ENCODE data around the gene DSE. TPM values are rescaled to one million over a fixed set of nuclear protein-coding genes. Genes with fewer than 3 reads are reported as not detected.
"Not testable (repeated sequence)": the region's sequence is repeated elsewhere in the genome, so short reads cannot be mapped to it uniquely, and the experiment has no call there.

Gene DSE
- 31.4 TPM for polyA plus RNA-seq (ENCODE audit: insufficient read length)

DNA sequence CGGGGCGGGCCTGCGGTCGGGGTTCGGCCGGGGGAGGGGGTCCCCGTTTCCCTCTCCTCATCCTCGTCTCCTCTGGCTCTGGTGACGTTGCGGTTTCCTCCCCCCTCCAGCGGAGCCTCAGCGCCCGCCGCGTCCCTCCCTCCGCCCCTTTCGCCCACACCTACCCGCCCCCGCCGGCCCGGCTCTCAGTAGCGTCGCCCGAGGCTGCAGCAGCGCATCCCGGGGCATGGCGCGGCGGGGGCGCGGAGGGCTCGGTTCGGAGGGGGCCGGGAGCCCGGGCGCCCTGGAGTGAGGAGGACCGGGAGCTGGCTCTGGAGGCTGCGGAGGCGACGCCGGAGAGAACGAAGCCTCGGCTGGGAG, at the start of gene DSE:
Gene DSE (plus strand): TSS at position 188 of the 360 bp plus-strand sequence. CDS start 28,304 bp downstream, outside the sequence.
- DNase-seq (ENCODE audit: low read depth), result peak; percentile 59

DNA sequence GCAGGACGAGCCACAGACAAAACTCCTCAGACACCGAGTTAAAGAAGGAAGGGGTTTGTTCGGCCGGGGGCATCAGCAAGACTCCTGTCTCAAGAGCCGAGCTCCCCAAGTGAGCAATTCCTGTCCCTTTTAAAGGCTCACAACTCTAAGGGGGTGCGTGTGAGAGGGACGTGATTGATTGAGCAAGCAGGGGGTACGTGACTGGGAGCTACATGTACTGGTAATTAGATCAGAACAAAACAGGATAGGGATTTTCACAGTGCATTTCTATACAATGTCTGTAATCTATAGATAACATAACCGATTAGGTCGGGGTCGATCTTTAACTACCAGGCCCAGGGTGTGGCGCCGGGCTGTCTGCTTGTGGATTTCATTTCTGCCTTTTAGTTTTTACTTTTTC, 48.8 kb upstream of the DSE start:
- not testable (repeated sequence) for DNase-seq (ENCODE audit: low read depth)

DNA sequence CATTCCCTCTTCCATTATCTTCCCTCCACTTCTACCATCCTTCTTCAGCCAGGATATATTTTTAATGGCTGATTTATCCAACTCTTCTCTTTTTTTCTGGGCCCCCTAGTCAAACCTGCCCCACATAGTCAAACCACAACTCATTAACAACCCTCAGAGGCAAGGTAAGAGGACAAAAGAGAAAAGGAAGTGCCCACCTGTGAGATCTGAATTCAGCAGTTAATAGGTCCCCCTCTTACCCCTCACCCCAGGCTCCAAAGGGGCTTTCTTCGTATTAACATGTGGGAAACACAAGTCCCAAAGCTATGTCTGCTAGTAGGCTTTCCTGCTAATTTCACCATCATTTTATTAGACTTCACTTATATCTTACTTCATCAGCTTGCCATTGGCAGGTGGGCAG, 46.9 kb upstream of the DSE start:
- no peak for DNase-seq (ENCODE audit: low read depth)

DNA sequence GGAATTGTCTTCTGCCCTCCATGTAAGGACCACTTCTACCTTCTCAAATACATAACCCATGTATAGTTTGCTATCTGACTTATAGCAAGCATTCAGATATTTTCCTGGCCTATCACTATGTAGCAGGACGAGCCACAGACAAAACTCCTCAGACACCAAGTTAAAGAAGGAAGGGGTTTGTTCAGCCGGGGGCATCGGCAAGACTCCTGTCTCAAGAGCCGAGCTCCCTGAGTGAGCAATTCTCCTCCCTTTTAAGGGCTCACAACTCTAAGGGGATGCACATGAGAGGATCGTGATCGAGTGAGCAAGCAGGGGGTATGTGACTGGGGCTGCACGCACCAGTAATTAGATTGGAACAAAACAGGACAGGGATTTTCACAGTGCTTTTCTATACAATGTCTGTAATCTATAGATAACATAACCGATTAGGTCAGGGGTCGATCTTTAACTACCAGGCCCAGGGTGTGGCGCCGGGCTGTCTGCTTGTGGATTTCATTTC, 45.1 kb upstream of the DSE start:
- DNase-seq (ENCODE audit: low read depth), result not testable (repeated sequence)

DNA sequence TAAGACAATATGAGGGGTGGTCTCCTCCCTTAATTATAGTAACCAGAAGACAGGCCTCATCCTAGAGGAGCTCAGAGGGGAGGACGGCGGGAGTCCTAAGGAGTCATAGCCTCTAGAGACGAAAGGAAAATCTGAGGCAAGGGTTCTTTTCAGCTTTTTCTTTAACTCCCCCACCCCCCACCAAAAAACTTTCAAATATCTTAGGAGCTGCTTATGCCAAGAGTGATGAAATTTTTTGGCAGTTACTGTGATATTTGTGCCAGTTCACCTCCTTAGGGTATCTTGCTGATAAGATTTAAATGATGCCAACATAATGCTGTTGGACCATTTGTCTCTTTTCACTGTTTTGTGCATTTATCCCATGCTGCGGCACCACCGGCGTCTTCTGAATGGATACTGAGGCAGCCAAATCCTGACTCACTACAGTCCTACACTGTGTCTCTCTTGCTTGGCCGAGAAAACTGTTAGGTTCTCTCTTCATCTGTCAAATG, 44.5 kb upstream of the DSE start:
- DNase-seq (ENCODE audit: low read depth), result no peak

DNA sequence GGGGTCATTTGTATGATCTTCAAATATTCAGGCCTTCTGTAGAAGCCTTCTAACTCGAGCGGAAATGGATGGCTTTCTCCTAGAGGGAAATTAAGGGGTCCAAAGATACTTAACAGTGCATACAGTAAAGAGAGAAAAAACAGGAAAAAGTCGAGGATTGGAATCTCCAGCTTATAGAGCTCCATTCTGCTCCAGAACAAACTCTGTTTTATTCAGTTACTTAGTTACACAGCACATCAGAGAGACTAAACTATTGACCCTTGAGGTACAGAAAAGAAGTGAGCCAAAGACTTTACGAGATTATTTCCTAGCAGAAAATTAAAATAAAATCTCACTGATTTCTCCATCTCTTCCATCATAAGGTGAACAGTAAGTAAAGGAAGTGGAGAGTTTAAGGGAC, 43.8 kb upstream of the DSE start:
- no peak for DNase-seq (ENCODE audit: low read depth)

DNA sequence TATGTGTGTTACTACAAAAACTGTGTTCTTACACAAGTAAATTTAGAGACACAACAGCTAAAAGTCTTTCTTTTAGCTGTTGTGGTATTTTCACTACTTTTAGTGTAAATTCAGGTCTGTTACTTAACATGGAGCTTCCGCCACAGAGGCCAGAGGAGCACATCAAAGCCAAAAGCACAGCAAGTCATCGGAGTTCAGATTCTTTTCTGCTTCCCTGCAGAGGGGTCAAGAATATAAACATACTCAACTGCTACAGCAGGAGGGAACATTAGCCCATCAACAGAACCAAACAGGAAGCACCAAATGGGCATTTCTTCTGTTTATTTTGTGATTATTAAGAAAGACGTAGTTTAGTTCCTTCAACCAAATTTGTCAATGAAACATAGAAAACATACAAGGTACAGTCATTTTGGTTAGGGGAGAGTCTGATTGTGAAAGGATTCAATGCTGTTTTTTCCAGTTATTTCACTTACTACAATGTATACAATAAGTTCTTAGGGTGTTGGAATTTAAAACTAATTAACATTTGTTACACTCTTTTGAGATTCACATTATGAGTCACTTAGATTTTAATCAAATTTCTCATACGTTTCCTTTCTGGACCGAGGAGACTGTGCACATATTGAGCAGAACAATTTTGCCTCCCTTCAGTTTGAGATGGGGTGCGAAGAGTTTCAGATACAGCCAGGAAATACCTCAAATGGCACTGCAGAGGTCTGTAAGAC, 42.8 kb upstream of the DSE start:
- DNase-seq (ENCODE audit: low read depth), result no peak

DNA sequence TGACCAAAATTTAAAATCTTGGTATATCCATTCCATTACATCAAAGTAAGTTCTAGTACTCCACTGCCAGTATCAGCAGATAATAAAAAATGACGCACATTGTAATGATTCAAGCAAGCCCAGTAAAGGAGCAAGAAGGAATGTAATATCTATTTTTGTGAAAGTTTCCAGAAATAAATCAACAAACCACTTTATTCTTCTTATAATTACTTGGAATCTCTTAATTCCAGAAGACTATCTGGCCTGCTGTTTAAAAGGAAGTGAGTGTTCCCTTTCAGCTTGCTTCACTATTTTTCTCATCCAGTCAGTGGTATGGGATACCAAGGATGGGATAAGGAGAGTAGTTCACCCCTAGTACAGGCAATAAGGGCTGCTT, 42.2 kb upstream of the DSE start:
- no peak for DNase-seq (ENCODE audit: low read depth)

DNA sequence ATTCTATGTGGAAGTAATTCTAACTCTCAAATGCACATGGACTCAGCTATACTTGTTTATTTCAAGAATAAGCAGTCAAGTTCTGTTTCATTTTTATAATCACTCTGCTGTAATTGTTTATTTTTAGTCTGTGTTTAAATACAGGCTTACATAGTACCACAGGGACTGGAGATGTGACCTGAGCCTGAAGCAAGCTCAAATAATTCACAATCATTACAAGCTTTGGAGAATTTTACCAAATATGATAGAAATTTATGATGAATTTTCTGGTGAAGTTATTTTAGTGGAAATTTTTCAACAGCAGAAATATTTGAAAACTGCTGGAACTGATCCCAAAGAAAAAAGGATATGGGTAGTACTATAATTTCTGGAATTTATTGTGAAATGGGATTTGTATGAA, 41.6 kb upstream of the DSE start:
- DNase-seq (ENCODE audit: low read depth), result no peak

DNA sequence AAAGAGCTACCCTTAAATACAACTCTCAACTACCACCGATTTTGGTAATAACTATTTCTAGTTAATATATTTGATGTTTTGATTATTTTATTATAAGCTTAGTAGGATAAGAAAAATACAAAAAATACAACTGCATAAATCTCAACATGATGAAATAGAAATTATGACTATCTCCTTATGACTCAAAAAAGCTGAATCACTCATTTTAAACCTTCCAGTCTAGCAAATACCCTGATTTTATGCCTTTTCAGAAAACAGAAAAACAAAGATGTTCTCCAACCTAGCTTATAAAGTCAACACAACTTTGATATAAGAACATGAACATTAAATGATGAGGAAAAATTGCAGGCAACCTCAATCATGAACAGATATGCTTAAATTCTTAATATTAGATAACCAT, 40.2 kb upstream of the DSE start:
- DNase-seq (ENCODE audit: low read depth), result no peak

DNA sequence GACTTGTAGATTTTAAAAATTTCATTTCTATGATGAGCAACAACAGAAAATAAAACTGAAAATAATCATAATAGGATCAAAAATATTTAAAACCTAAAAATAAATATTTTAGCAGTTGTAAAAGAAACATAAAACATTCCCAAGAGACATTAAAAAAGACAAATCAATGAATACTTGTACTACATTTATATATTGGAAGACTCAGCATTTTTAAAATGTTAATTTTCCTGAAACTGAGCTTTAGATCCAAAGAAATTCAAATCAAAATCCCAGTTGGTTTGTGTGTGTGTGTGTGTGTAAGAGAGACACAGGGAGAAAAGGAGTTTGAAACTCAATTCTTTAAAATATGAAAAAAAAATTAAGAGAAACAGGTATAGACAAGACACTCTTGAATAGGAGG, 38.7 kb upstream of the DSE start:
- DNase-seq (ENCODE audit: low read depth), result no peak

DNA sequence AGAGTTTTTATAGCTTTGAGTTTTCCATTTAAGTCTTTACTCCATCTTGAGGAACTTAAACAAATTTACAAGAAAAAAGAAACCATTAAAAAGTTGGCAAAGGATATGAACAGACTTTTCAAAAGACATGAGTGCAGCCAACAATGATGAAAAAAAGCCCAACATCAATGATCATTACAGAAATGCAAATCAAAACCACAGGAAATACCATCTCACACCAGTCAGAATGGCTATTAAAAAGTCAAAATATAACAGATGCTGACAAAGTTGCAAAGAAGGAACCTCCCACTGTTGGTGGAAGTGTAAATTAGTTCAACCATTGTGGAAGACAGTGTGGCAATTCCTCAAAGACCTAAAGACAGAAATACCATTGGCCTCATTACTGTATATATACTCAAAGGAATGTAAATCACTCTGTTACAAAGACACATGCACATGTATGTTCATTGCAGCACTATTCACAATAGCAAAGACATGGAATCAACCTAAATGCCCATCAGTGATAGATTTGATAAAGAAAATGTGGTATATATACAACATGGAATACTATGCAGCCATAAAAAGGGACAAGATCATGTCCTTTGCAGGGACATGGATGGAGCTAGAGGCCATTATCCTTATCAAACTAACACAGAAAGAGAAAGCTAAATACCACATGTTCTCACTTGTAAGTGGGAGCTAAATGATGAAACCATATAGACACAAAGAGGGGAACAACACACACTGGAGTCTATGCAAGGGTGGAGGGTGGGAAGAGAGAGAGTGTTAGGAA, 35.9 kb upstream of the DSE start:
- DNase-seq (ENCODE audit: low read depth), result not testable (repeated sequence)

DNA sequence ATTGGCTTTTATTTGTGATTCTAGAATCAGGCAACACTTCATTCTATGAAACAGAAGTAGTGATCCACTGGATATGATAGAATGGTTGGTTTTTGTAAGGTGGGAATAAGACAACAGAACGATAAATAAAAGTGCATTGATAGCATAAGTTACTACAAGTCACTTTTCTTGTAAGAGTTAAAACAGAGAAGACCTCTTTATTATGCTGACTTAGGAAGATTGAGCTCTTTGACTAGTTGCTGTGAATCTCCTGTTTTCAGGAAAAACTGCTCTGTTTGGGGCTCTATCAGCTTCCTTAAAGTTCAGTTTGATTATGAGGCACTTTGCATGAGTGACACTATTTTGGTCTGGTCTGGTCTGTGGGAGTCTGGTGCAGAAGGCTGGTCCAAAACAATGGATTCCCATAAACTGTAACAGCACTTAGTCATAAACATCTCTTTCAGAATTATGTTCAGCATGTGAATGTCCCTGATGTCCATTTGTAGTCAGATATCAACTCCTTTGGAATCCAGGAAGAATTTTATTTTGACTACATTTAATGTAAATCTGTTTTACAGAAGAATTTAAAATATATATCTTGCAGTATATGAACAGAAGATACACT, 35.0 kb upstream of the DSE start:
- DNase-seq (ENCODE audit: low read depth), result no peak

DNA sequence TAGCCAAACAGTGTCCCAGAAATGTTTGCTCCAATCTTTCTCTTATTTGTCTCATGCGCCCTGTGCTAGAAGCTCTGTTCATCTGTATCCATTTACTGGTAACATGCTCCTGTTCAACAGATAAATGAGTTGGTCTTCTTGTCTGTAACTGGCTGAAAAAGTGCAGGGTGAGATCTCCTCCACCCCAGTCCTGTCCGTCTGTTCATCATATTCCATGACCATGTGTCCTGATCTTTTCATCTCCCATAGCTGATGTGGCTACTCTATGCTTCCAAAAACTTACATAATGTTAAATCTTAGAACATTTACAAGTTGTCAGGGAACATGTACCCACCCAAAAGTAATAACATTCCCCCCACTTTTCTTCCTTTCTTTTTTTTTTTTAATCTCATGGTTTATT, 31.8 kb upstream of the DSE start:
- no peak for DNase-seq (ENCODE audit: low read depth)

DNA sequence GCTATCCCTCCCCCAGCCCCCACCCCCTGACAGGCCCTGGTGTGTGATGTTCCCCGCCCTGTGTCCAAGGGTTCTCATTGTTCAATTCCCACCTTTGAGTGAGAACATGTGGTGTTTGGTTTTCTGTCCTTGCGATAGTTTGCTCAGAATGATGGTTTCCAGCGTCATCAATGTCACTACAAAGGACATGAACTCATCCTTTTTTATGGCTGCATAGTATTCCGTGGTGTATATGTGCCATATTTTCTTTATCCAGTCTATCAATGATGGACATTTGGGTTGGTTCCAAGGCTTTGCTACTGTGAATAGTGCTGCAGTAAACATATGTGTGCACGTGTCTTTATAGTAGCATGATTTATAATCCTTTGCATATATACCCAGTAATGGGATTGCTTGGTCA, 30.1 kb upstream of the DSE start:
- DNase-seq (ENCODE audit: low read depth), result not testable (repeated sequence)

DNA sequence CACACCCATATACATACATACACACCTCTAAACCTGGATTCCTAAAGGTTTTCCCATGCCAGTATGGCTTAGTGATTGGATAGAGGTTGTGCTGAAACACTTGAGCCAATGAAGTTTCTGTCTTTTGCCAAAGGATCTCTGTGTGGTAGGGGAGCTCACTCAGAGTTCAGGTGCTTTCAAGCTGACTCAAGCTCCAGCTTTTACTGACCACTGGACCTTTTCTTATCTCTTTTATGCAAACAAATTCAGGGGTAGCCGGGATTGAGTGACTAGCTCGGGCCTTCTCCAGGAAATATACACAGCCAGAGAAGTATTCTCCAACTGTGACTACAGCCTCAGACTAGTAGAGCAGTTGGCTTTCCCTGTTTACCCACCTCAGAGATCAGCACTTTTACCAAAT, 21.5 kb upstream of the DSE start:
- DNase-seq (ENCODE audit: low read depth), result no peak

DNA sequence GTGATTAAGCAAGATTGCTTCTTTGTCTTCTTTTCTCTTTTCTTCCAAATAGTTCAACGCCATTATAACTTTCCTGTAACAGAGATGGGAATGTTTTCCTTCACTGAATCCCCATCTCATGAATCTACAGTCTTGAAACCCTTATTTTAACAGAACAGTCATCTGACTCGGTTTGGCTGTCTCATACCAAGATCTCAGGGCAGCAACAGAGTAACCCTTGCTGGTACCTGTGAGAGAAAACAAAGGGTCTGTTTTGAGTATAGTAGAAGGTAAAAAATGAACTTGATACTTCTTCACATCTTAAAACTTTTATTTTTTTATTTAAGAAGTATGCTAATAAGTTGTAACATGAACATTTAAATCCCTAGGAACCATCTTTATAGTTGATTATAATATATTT, 19.6 kb upstream of the DSE start:
- DNase-seq (ENCODE audit: low read depth), result no peak

DNA sequence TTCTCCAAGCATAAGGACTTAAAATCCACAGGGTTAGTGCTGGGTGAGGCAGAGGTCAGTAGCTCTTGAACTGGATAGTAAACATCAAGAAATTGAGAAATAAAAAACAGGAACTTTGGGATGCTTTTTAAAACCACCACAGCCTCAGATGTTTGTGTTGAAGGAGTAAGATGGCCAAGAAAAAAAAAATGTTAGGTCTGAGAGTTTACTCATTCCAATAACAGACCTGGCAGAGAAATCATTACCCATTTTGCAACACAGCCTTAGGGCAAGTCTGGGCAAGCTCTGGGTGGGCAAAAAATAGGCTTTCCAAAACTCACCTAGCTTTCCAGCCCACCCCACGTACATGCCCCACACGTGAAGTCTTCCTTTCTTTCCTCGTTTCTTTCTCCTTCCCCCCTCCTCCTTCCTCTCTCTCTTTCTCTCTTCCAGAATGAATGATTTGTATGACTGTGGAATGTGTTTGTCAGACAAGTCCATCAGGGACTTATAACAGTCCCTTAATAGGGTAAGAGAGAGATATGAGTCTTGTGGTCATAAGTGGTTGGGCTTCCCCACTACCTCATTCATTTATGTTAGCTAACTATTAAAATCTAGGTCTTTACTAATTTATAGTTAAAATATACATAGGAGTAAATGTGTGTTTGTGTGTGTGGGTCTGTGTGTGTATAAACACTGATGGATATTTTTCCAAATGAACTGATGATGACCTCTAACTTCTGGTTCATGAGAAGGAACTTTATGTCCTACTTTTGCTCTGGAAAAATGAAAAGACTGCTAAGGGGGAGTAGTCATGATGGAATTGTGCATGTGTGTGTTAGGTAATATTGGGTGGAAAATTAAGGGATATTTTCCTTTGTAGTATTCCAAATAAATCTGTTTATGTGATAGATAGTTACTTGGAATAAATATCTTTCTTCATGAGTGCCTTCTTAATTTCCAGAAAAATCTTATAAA, 18.0 kb upstream of the DSE start:
- no peak for DNase-seq (ENCODE audit: low read depth)

DNA sequence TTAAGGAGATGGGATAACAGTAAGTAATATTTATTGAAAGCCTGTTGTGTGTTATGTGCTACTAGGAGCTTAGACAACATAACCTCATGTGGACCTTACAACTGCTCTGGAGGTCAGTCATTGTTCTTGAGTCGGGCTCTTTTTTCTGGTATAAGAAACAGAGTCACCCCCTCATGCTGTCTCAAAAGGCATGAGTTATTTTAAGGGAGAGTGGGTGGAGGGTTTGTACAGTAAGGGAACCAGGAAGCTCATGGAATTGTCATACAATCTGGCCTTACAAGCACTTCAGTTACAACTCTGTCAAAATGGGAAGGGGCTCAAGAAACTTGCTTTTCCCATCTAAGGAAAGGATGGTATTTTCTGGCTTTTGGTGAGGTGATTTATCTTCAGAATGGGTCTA, 16.5 kb upstream of the DSE start:
- DNase-seq (ENCODE audit: low read depth), result no peak

DNA sequence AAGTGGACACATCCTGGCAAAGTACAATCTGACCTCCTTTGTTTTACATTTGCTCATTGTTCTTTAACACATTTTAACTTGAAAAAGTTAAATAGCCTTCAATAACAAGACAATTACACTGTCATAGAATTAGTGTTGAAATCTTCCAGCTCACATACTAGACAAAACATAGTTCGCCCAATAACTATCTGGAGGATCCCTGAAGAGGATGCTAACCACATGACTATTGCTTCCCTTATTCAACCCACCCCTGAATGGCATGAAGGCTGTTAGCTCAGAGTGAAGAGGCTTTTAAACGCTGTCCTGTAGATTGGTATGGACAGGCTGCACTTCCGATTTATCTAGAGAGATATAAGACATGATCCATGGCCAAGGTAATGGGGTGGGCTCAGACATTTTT, 15.0 kb upstream of the DSE start:
- DNase-seq (ENCODE audit: low read depth), result no peak

DNA sequence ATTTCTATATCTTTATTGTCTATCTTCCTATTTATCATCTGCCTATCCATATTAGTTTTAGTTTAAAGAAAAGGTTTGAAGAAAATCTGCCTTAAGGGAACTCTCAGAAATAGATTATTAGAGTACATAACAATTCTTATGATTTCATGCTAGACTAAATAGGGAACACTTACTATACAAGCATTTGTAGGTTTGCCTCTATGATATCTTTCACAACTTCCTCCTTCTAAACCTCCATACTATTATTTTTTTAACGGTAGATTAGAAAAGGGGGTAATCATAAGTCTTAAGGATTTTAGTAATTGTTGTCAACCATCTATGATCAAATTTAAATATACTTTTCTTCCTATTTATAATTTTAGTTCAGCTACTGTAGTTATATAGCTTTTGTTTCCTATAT, 11.6 kb upstream of the DSE start:
- DNase-seq (ENCODE audit: low read depth), result no peak

DNA sequence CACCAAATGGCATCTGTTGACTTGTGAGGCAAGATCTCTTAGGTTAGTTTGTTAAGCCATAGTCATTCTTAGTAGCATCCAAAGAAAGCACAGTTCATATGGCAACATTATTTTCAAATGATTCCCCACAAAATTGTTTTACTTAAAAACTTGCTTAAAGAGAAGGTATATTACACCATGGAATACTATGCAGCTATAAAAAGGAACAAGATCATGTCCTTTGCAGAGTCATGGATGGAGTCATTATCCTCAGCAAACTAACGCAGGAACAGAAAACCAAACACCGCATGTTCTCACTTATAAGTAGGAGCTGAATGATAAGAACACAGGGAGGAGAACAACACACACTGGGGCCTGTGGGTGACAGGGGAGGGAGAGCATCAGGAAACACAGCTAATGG, 10.9 kb upstream of the DSE start:
- DNase-seq (ENCODE audit: low read depth), result no peak
